Measurements from ENCODE around the gene TAOK3.

GRCh38 chr12:118220702-118221101, 152.0 kb downstream of the TAOK3 start:
- TF ChIP-seq CTCF (IDR thresholded peaks at IDR 0.05; ENCODE audit: low read depth, low read length): no peak
- TF ChIP-seq MAX (IDR thresholded peaks at IDR 0.05; ENCODE audit: low read depth, low read length): no peak
- no peak for TF ChIP-seq POLR2A (IDR thresholded peaks at IDR 0.05; ENCODE audit: extremely low read depth, insufficient read length)
- no peak for TF ChIP-seq MYC (IDR thresholded peaks at IDR 0.05; ENCODE audit: low read depth, low read length)
